Mammary epithelial cell (primary cell): ENCODE results near the gene ARHGAP26.

Experiments used
- EZH2 ChIP-seq: IDR thresholded peaks from 2 replicates; pipeline ENCODE4 v1.6.1; 2012; ENCODE audit warnings: low read length, inconsistent platforms, borderline replicate concordance
- TF ChIP-seq, protein P1 (sequence below), 2 donors: IDR thresholded peaks in 1 of 2; conservative IDR thresholded peaks in 1 of 2; 2 replicates each; pipeline ENCODE4 v1.5.1; 2011 to 2012; ENCODE audit warnings: inconsistent platforms in 2 of 2, low read length in 2 of 2, mild to moderate bottlenecking in 2 of 2, control low read depth in 1 of 2, low read depth in 1 of 2; ENCODE audit not compliant: insufficient read depth in 1 of 2; ENCODE audit errors: extremely low read depth in 1 of 2

DNA sequence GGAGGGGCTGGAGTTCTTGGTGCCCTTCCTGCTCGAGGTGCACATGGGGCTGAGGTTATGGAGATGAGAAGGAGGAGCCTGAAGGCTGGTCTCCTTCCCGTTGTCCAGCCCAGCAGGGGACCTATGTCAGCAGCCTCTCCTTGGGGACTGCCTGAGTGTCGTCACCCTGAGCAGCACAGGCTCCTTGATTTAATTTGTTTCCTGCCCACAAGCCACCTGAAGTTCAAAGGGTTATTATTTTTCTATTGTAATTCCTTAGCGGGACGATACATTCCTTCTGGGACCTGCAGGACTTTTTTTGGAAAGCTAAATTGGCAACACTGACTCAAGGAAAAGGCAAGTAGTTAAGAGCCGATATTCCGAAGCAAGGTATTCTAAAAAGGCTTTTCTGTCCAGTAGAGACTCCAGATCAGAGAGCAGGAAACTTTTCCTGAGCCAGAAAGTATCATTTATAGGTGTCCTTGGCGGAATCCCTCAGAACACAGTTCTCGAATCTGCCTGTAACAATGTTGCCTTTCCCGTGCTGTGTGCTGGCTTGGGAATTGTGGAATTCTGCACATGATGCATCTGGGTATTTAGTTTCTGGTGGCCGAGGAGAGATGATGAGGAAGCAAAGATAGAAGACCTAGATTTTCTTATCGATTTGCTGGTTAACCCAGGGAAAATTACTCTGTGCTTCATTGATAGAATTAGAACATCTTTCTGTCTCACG, 55.4 kb downstream of the ARHGAP26 start:
- TF ChIP-seq EZH2 = no peak
- TF ChIP-seq, protein P1, sequence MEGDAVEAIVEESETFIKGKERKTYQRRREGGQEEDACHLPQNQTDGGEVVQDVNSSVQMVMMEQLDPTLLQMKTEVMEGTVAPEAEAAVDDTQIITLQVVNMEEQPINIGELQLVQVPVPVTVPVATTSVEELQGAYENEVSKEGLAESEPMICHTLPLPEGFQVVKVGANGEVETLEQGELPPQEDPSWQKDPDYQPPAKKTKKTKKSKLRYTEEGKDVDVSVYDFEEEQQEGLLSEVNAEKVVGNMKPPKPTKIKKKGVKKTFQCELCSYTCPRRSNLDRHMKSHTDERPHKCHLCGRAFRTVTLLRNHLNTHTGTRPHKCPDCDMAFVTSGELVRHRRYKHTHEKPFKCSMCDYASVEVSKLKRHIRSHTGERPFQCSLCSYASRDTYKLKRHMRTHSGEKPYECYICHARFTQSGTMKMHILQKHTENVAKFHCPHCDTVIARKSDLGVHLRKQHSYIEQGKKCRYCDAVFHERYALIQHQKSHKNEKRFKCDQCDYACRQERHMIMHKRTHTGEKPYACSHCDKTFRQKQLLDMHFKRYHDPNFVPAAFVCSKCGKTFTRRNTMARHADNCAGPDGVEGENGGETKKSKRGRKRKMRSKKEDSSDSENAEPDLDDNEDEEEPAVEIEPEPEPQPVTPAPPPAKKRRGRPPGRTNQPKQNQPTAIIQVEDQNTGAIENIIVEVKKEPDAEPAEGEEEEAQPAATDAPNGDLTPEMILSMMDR (conservative IDR thresholded peaks at IDR 0.05 in 1 of 2, IDR thresholded peaks at IDR 0.05 in 1 of 2; ENCODE audit: extremely low read depth in 1 of 2, insufficient read depth in 1 of 2, low read depth in 1 of 2, low read length in 2 of 2) = no peak
